HG03378 (cell line): Measurements from ENCODE around the gene RASAL2.
"Not testable (repeated sequence)": the region's sequence is repeated elsewhere in the genome, so short reads cannot be mapped to it uniquely, and the experiment has no call there.

ENCODE experiments used
- ATAC-seq: cut with Tn5 transposase; IDR thresholded peaks from one replicate; pipeline ENCODE4 v1.9.1; 2021; ENCODE audit warnings: mild to moderate bottlenecking, moderate library complexity; ENCODE audit not compliant: unreplicated experiment

Gene RASAL2

DNA sequence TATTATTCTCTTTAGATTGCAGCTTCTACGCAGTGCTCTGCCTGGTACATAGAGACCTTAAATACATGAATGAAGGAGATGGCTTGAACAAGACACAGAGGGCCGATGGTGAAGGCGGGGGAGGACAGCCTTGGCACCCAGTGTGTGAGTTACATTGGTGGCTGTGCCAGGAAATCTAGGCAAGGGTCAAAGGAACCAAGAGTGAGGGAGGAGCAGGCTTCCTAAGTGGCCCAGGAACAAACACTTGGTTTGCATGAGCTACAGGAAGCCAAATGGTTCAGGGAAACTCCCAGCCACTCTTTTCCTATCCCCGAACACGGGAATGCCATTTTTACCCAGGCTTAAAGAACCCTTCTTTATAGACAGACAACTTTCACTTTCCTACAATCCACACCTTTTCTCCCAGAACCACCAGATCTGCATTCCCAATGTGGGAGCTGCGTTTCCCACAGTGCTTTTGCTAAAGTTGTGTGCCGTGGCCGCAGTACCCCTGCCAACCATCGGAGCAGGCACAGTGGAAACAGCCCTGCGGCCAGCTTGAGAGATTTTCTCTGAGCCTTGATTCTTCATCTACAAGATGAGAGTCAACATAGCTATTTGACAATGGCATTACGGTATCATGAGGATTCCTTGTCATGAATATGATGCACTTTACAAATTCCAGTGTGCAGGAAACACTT lies 406.3 kb downstream of the RASAL2 start:
- no peak for ATAC-seq

DNA sequence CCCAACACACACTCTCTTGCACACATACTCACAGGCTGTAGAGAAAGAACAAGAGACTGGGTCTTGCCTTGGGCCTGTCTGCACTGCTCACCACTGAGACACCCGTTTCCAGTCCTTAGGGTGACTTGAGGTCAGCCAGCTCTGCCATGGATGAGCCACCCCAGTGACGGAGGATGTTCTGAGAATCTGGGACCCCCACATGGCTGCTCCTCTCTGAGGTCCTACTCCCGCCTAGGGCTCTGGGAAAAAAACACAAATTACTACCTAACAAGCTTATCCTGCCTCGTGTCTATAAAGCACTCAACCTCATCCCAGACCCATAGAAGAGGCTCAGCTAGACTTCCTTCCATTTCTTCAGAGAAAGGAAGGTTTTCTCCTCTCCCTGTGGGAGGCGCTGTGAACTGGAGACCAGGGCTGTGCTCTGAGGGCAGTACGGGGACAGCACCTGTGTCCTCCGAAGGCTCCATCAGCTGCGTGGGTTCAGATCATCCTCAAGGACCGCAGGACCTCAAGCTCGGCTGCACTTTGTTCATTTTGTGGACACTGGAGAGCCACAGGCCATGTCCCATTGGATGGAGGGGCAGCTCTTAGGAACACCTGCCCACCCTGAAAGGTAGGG lies 407.1 kb downstream of the RASAL2 start:
- no peak for ATAC-seq

GRCh38 chr1:178501705-178502329 lies 407.9 kb downstream of the RASAL2 start:
- peak; percentile 83 for ATAC-seq

DNA sequence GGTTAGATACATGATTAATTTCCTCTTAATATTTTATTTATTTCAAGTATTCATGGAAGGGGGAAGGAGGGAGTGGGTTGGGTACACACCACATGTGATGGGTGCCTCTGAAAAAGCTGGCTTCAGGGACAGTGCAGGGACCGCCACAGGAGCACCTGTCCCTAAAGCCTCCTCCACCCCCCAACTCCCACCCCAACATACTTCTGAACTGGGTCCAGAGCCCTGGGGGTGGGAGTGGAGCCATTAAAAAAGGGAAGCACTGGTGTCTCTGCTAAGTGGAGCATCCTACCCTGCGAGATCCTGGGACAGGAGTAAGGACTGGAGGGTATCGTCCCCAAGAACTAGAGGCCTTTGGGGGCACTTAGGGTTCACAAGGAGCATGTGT lies 408.4 kb downstream of the RASAL2 start:
- ATAC-seq: no peak

DNA sequence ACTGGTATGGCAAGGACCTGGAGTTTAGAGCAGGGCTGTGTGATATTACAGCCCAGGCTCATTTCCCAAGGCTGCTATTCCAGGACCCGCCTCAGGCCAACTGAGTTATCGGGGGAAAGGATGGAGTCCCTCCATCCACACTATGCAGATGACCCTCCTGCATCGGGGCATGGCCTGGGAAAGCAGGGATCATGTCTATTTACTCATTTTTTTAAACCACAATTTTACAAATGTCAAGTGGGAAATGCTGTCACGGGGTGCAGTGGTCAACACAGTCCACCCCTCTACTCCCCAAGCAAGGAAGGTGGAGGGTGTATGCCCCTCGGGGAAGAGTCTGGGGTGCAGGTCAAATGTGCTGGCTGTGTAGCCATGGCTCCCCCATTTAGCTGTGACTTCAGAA lies 409.0 kb downstream of the RASAL2 start:
- no peak for ATAC-seq

- not testable (repeated sequence) for ATAC-seq
Measured at GRCh38 chr1:178503316-178503715, 409.4 kb downstream of the RASAL2 start.

DNA sequence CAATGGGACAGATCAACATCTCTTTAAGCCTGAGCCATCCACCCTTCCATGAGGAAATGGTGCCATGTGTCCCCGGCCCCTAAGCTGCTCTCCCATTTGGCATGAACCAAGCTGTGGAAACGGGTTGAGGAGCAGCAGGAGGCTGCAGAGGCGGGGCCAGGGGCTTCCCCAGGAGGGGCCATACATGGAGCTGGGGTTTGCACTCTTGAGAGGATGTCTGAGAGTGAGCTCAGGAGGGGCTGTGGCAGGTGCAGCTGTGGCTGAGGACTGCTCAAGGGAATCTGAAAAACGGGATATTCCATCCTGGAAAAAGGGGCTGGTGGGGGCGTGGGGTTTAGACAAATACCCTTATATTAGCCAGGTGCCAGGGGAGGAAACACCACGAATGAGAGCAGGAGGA lies 409.9 kb downstream of the RASAL2 start:
- no peak for ATAC-seq

- no peak for ATAC-seq
Measured at GRCh38 chr1:178504286-178504685, 410.4 kb downstream of the RASAL2 start.

GRCh38 chr1:178506177-178506576 lies 412.3 kb downstream of the RASAL2 start:
- no peak for ATAC-seq

- no peak for ATAC-seq
Measured at GRCh38 chr1:178506669-178507068, 412.8 kb downstream of the RASAL2 start.

DNA sequence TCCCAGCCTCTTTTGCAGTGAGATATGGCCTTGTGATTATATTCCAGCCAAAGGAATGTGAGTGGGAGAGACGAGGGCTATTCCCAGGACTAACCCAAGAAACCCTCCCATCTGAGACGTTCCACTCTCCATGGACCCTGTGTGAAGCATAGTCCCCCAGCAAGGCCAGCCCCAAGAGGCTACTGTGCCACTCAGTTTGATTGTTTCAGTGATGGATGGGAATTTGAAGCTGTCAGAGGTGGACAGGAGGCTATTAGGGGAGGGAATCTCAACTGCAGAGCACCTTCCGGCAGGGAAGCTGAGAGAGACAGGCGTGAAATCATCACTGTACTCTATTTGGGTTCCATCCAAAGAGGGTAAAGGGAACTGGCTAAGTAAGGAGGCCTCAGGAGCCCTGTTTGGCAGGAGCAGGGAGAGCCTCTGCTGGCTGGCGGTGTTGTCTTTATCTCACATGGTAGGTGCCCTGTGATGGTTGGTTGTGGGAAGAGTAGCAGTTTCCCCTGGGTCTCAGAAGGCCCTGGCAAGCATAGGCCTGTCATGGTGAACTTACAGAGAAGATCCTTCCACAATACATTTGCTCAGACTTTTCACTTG lies 415.6 kb downstream of the RASAL2 start:
- ATAC-seq: no peak

DNA sequence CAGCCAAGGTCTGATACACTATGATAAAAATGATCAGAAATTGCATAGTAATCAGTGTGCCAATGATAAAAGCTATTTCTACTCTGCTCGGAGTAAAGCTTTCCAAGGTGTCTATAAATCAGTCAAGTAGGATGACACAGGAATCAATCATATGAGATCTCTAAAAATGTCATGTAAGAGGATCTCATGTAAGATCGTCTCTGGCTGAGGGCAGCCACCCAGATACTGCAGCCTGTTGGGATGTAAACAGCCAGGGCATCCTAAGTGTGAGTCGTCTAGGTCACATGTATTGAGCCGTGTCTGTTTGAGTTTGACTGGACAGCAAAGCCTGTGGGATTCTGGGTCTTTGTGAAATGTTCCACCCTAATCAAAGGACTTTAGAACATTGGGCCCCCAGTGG lies 416.3 kb downstream of the RASAL2 start:
- no peak for ATAC-seq

- ATAC-seq: no peak
Measured at GRCh38 chr1:178512566-178513277, 418.8 kb downstream of the RASAL2 start, which contains the start of gene TEX35. Gene TEX35, plus strand, starts transcription at chr1:178513109. Its CDS starts 80 bp downstream, at chr1:178513189.

GRCh38 chr1:178513278-178513983 lies 419.5 kb downstream of the RASAL2 start:
- ATAC-seq: no peak

DNA sequence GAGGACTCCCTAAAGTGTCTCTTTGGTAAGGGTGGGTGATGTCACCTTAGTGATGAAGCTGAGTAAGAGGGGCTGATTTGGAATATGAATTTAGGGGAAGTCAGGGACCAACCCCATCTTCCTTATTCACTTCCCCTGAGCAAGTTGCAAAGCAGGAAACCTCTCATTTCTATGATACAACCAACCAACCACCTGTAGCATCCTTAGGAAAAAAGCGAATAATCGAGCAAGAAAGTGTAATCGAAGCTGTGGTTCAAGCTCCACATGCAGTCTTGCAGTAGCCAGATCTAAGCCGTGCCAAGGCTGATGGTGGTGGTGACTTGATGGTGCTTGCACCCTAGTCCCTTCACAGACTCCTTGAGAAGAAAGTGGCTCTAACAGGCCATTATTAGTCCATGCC lies 422.2 kb downstream of the RASAL2 start:
- no peak for ATAC-seq

DNA sequence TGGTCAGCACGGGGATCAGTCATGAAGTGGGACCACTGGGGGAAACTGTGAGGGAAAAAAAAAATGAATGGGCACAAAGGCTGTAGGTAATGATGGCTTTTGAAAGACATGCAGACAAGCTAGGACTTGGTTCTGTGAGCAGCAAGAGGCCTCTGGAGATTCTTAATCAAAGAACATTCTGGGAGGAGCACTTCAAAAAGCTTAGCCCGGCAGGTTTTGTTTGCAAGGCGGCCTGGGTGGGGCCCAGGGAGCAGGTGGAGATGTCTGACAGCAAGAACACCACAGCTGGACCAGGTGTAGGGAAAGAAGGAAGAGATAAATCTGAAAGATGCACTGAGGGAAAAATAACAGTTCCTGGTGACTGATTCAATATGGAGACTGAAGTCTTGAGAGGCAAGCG lies 425.0 kb downstream of the RASAL2 start:
- ATAC-seq: no peak

GRCh38 chr1:178520803-178521202 lies 426.9 kb downstream of the RASAL2 start:
- ATAC-seq: no peak

GRCh38 chr1:178521241-178521640 lies 427.3 kb downstream of the RASAL2 start:
- ATAC-seq: no peak

- no peak for ATAC-seq
Measured at GRCh38 chr1:178527117-178527516, 433.2 kb downstream of the RASAL2 start.

- ATAC-seq: no peak
Measured at GRCh38 chr1:178528228-178528952, 434.5 kb downstream of the RASAL2 start.
